ENCODE data around the gene KRT78.

GRCh38 chr12:52832985-52833905 lies 15.5 kb downstream of the KRT78 start:
- TF ChIP-seq, protein P1, sequence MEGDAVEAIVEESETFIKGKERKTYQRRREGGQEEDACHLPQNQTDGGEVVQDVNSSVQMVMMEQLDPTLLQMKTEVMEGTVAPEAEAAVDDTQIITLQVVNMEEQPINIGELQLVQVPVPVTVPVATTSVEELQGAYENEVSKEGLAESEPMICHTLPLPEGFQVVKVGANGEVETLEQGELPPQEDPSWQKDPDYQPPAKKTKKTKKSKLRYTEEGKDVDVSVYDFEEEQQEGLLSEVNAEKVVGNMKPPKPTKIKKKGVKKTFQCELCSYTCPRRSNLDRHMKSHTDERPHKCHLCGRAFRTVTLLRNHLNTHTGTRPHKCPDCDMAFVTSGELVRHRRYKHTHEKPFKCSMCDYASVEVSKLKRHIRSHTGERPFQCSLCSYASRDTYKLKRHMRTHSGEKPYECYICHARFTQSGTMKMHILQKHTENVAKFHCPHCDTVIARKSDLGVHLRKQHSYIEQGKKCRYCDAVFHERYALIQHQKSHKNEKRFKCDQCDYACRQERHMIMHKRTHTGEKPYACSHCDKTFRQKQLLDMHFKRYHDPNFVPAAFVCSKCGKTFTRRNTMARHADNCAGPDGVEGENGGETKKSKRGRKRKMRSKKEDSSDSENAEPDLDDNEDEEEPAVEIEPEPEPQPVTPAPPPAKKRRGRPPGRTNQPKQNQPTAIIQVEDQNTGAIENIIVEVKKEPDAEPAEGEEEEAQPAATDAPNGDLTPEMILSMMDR (IDR thresholded peaks at IDR 0.05): no peak
- no peak for TF ChIP-seq POLR2A (IDR thresholded peaks at IDR 0.05)
